RWPE2 (cell line): ENCODE results near the gene CNOT6.
"Not testable (repeated sequence)": the region's sequence is repeated elsewhere in the genome, so short reads cannot be mapped to it uniquely, and the experiment has no call there.

Experiments
- ATAC-seq: fragments of 200-7000 bp; cut with Tn5 transposase; 3 replicates; pipeline ENCODE4 v1.9.1; 2021; ENCODE audit warnings: low read depth
- DNase-seq: peaks from one replicate; pipeline ENCODE4 v3.0.0-alpha.2; 2020; ENCODE audit warnings: low spot score
- H3K27ac ChIP-seq: fragments of 450-650 bp; 2 replicates; pipeline ENCODE4 v1.5.1; 2017; ENCODE audit warnings: mild to moderate bottlenecking; ENCODE audit not compliant: poor library complexity, severe bottlenecking
- H3K27me3 ChIP-seq: fragments of 250-450 bp; sonication (Bioruptor Pico); 2 replicates; pipeline ENCODE4 v1.5.1; 2021; ENCODE audit warnings: mild to moderate bottlenecking, moderate library complexity; ENCODE audit not compliant: insufficient read depth, poor library complexity, severe bottlenecking
- H3K36me3 ChIP-seq: fragments of 250-450 bp; sonication (Bioruptor Pico); 2 replicates; pipeline ENCODE4 v1.5.1; 2020; ENCODE audit warnings: low read depth, mild to moderate bottlenecking, moderate library complexity
- H3K4me1 ChIP-seq: fragments of 250-450 bp; sonication (Bioruptor Pico); 2 replicates; pipeline ENCODE4 v1.5.1; 2021; ENCODE audit warnings: mild to moderate bottlenecking, moderate library complexity; ENCODE audit not compliant: insufficient read depth, poor library complexity, severe bottlenecking
- H3K4me3 ChIP-seq: fragments of 250-450 bp; sonication (Bioruptor Pico); 2 replicates; pipeline ENCODE4 v1.5.1; 2021; ENCODE audit warnings: mild to moderate bottlenecking, moderate library complexity; ENCODE audit not compliant: severe bottlenecking
- H3K9me3 ChIP-seq: fragments of 250-450 bp; sonication (Bioruptor Pico); 2 replicates; pipeline ENCODE4 v1.5.1; 2021; ENCODE audit warnings: mild to moderate bottlenecking, moderate library complexity; ENCODE audit not compliant: severe bottlenecking
- CTCF ChIP-seq: fragments of 450-650 bp; IDR thresholded peaks from one replicate; pipeline ENCODE4 v1.5.1; 2017; ENCODE audit warnings: mild to moderate bottlenecking, moderate library complexity; ENCODE audit not compliant: poor library complexity, severe bottlenecking

Gene CNOT6

GRCh38 chr5:180494060-180494509 lies at the start of gene CNOT6:
Gene CNOT6 (plus strand): TSS chr5:180494379. CDS start chr5:180529277, 34,898 bp downstream.
- peaks cover 32% of the 10 kb centered on the region for H3K36me3 ChIP-seq
- H3K27me3 ChIP-seq: no peaks in the 10 kb centered on the region
- peak within 1 kb of the TSS; percentile 71 for H3K27ac ChIP-seq
- peaks cover 28% of the 10 kb centered on the region for H3K4me1 ChIP-seq
- ATAC-seq (peak; percentile 84), DNase-seq (peak; percentile 94)
- no peaks in the 10 kb centered on the region for H3K9me3 ChIP-seq
- TF ChIP-seq CTCF: no peak
- peak within 1 kb of the TSS; percentile 90 for H3K4me3 ChIP-seq

- Histone ChIP-seq H3K9me3 (no peaks in the 10 kb centered on the region), H3K36me3 (no peaks in the 10 kb centered on the region), H3K27ac (no peak overlapping the region), H3K4me3 (no peak overlapping the region), H3K27me3 (peaks cover 9% of the 10 kb centered on the region), H3K4me1 (no peaks in the 10 kb centered on the region)
- TF ChIP-seq CTCF: no peak
- ATAC-seq: no peak
- no peak for DNase-seq
Measured at GRCh38 chr5:180454752-180455151, 39.4 kb upstream of the CNOT6 start.

GRCh38 chr5:180455872-180456271 lies 38.3 kb upstream of the CNOT6 start:
- ATAC-seq: no peak

GRCh38 chr5:180456792-180457191 lies 37.4 kb upstream of the CNOT6 start:
- no peaks in the 10 kb centered on the region for H3K4me1 ChIP-seq
- no peaks in the 10 kb centered on the region for H3K36me3 ChIP-seq
- H3K4me3 ChIP-seq: no peak overlapping the region
- no peak overlapping the region for H3K27ac ChIP-seq
- DNase-seq: no peak
- no peak for TF ChIP-seq CTCF
- no peak for ATAC-seq
- H3K27me3 ChIP-seq: no peaks in the 10 kb centered on the region
- no peaks in the 10 kb centered on the region for H3K9me3 ChIP-seq

More at GRCh38 chr5:180455872-180456271, 38.3 kb upstream of the CNOT6 start:
- DNase-seq: no peak
- no peak overlapping the region for H3K27ac ChIP-seq
- H3K4me1 ChIP-seq: no peaks in the 10 kb centered on the region
- H3K36me3 ChIP-seq: no peaks in the 10 kb centered on the region
- no peaks in the 10 kb centered on the region for H3K9me3 ChIP-seq
- no peak overlapping the region for H3K4me3 ChIP-seq
- no peak for TF ChIP-seq CTCF
- H3K27me3 ChIP-seq: no peaks in the 10 kb centered on the region

- peak; percentile 49 for DNase-seq
- ATAC-seq: not testable (repeated sequence)
Measured at GRCh38 chr5:180458852-180459673, 35.1 kb upstream of the CNOT6 start.

GRCh38 chr5:180459674-180460142 lies 34.5 kb upstream of the CNOT6 start:
- not testable (repeated sequence) for H3K4me1 ChIP-seq, H3K4me3 ChIP-seq, H3K27ac ChIP-seq, H3K27me3 ChIP-seq, ATAC-seq, DNase-seq, H3K36me3 ChIP-seq, H3K9me3 ChIP-seq

More at GRCh38 chr5:180458852-180459673, 35.1 kb upstream of the CNOT6 start:
- H3K27ac ChIP-seq, H3K27me3 ChIP-seq, H3K4me3 ChIP-seq, H3K9me3 ChIP-seq, H3K4me1 ChIP-seq, H3K36me3 ChIP-seq: not testable (repeated sequence)
